ENCODE results near the gene ATE1.

Gene ATE1

GRCh38 chr10:121695731-121696464 is 231.9 kb downstream of the ATE1 start:
- DNase-seq (ENCODE audit: low read depth): no peak

GRCh38 chr10:121694966-121695643 is 232.7 kb downstream of the ATE1 start:
- DNase-seq (ENCODE audit: low read depth): no peak

- DNase-seq (ENCODE audit: low read depth): no peak
These were observed 233.4 kb downstream of the ATE1 start for GRCh38 chr10:121694327-121694965.

- no peak for DNase-seq (ENCODE audit: low read depth)
These were observed 235.2 kb downstream of the ATE1 start for GRCh38 chr10:121692626-121693025.

- no peak for DNase-seq (ENCODE audit: low read depth)
These were observed 236.9 kb downstream of the ATE1 start for GRCh38 chr10:121690970-121691369.

Data from HS-27A (cell line).